HepG2 (cell line): ENCODE data around the gene ADIPOR1.

Experiments
- CEBPB ChIP-seq: IDR thresholded peaks from 2 replicates; pipeline ENCODE4 v1.6.1; 2011; ENCODE audit warnings: low read depth, low read length, improper control_type of control experiment, borderline replicate concordance
- CTCF ChIP-seq: sonication (generic); formaldehyde crosslinking; IDR thresholded peaks from 2 replicates; pipeline ENCODE4 v1.5.0; 2020; ENCODE audit warnings: mild to moderate bottlenecking, missing genetic modification reagents, moderate library complexity
- POLR2A ChIP-seq, 2 experiments: IDR thresholded peaks; 2 replicates each; pipeline ENCODE4 v1.6.1; 2011; ENCODE audit warnings: low read depth in 2 of 2, low read length in 2 of 2, mild to moderate bottlenecking in 1 of 2, moderate library complexity in 1 of 2; ENCODE audit not compliant: insufficient read depth in 1 of 2
- TAF1 ChIP-seq: sonication (generic); formaldehyde crosslinking; IDR thresholded peaks from 2 replicates; pipeline ENCODE4 v1.4.0; 2020; ENCODE audit warnings: missing genetic modification reagents
- TP53 ChIP-seq: sonication (generic); formaldehyde crosslinking; conservative IDR thresholded peaks from 2 replicates; pipeline ENCODE4 v1.4.0; 2020; ENCODE audit warnings: missing genetic modification reagents
- ZNF619 ChIP-seq: sonication (generic); formaldehyde crosslinking; IDR thresholded peaks from 2 replicates; pipeline ENCODE4 v1.4.0; 2020; ENCODE audit warnings: mild to moderate bottlenecking, missing genetic modification reagents
- TF ChIP-seq, protein P1 (sequence below): sonication (generic); formaldehyde crosslinking; IDR thresholded peaks from 2 replicates; pipeline ENCODE4 v1.8.1; 2023; ENCODE audit warnings: missing genetic modification reagents, inconsistent platforms, borderline replicate concordance

GRCh38 chr1:202974856-202975255 lies 16.7 kb upstream of the ADIPOR1 start:
- TF ChIP-seq POLR2A (IDR thresholded peaks at IDR 0.05; ENCODE audit: insufficient read depth in 1 of 2, low read depth in 2 of 2, low read length in 2 of 2) (no peak), ZNF619 (CRISPR knock-in tag) (no peak), TAF1 (CRISPR knock-in tag) (no peak), CEBPB (no peak), TP53 (CRISPR knock-in tag) (no peak), CTCF (no peak)
- TF ChIP-seq, protein P1, sequence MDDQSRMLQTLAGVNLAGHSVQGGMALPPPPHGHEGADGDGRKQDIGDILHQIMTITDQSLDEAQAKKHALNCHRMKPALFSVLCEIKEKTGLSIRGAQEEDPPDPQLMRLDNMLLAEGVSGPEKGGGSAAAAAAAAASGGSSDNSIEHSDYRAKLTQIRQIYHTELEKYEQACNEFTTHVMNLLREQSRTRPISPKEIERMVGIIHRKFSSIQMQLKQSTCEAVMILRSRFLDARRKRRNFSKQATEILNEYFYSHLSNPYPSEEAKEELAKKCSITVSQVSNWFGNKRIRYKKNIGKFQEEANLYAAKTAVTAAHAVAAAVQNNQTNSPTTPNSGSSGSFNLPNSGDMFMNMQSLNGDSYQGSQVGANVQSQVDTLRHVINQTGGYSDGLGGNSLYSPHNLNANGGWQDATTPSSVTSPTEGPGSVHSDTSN (CRISPR knock-in tag): no peak
